NCI-H1417 (cell line): Measurements from ENCODE around the gene TRIM63.

ENCODE experiments used
- DNase-seq, 3 experiments: peaks; one replicate each; lab custom pipeline; 2025; lab: John Stamatoyannopoulos, UW

Gene TRIM63

GRCh38 chr1:26034504-26035202, 32.8 kb downstream of the TRIM63 start:
- DNase-seq, result no peak

- no peak for DNase-seq
These were observed 34.6 kb downstream of the TRIM63 start for GRCh38 chr1:26032656-26033357.

GRCh38 chr1:26031611-26032220, 35.7 kb downstream of the TRIM63 start:
- no peak for DNase-seq

GRCh38 chr1:26031196-26031595, 36.2 kb downstream of the TRIM63 start:
- DNase-seq, result no peak

GRCh38 chr1:26029864-26030481, 37.5 kb downstream of the TRIM63 start:
- no peak for DNase-seq

- no peak for DNase-seq
These were observed 38.2 kb downstream of the TRIM63 start for GRCh38 chr1:26029054-26029863.

- no peak for DNase-seq
These were observed 38.9 kb downstream of the TRIM63 start for GRCh38 chr1:26028490-26028980.

- DNase-seq, result no peak
These were observed 39.5 kb downstream of the TRIM63 start for GRCh38 chr1:26027716-26028489.

- no peak for DNase-seq
These were observed 41.9 kb downstream of the TRIM63 start for GRCh38 chr1:26025517-26025916.

GRCh38 chr1:26025060-26025459, 42.4 kb downstream of the TRIM63 start:
- no peak for DNase-seq

GRCh38 chr1:26023826-26024225, 43.6 kb downstream of the TRIM63 start:
- no peak for DNase-seq

GRCh38 chr1:26023009-26023408, 44.4 kb downstream of the TRIM63 start:
- no peak for DNase-seq

- no peak for DNase-seq
These were observed 45.0 kb downstream of the TRIM63 start for GRCh38 chr1:26022404-26022779.

GRCh38 chr1:26021647-26022403, 45.6 kb downstream of the TRIM63 start, which contains the start of gene EXTL1:
TSS of gene EXTL1 (plus strand) at chr1:26021775. CDS start at chr1:26022647, 872 bp downstream.
- no peak for DNase-seq

- no peak for DNase-seq
These were observed 46.3 kb downstream of the TRIM63 start for GRCh38 chr1:26020941-26021646.

- no peak for DNase-seq
These were observed 47.1 kb downstream of the TRIM63 start for GRCh38 chr1:26020330-26020768.

- DNase-seq, result no peak
These were observed 47.7 kb downstream of the TRIM63 start for GRCh38 chr1:26019641-26020315.

- no peak for DNase-seq
These were observed 49.8 kb downstream of the TRIM63 start for GRCh38 chr1:26017606-26018005.
